ENCODE data around the gene IDH3B.

- TF ChIP-seq BHLHE40 (IDR thresholded peaks at IDR 0.05; ENCODE audit: borderline replicate concordance) (no peak), FOXM1 (IDR thresholded peaks at IDR 0.05; ENCODE audit: borderline replicate concordance) (no peak), SUZ12 (IDR thresholded peaks at IDR 0.05) (no peak), SP1 (IDR thresholded peaks at IDR 0.05) (no peak), ZNF384 (IDR thresholded peaks at IDR 0.05) (no peak)
Observed at GRCh38 chr20:2619961-2620595, 43.9 kb downstream of the IDH3B start.

Measured in HEK293T (cell line).